Uterus (tissue), 2 donors: ENCODE results near the gene ZFX.

ENCODE experiments used
- CTCF ChIP-seq, 4 experiments: fragments of 200-600 bp in 2 of 4; fragments of 450-650 bp in 2 of 4; sonication (generic) in 2 of 4; IDR thresholded peaks; one replicate each; pipeline ENCODE4 v1.5.1; 2016 to 2019; ENCODE audit warnings: antibody characterized with exemption in 4 of 4, mild to moderate bottlenecking in 2 of 4, moderate library complexity in 1 of 4
- POLR2A ChIP-seq, 2 donors: fragments of 450-650 bp; IDR thresholded peaks; one replicate each; pipeline ENCODE4 v1.6.1; 2016; ENCODE audit warnings: antibody characterized with exemption in 2 of 2, mild to moderate bottlenecking in 1 of 2, moderate library complexity in 1 of 2

GRCh38 chrX:24235084-24235710 lies 85.7 kb downstream of the ZFX start:
- no peak for TF ChIP-seq CTCF (IDR thresholded peaks at IDR 0.05)
- no peak for TF ChIP-seq POLR2A (IDR thresholded peaks at IDR 0.05)
